HepG2 (cell line): Measurements from ENCODE around the gene LRRC8E. TPM values are rescaled to one million over a fixed set of nuclear protein-coding genes. Genes with fewer than 3 reads are reported as not detected.

Source experiments
- ARID2 ChIP-seq: sonication (generic); formaldehyde crosslinking; IDR thresholded peaks from 2 replicates; pipeline ENCODE4 v1.8.1; 2022; ENCODE audit warnings: mild to moderate bottlenecking, missing genetic modification reagents, borderline replicate concordance
- CHD2 ChIP-seq: IDR thresholded peaks from 2 replicates; pipeline ENCODE4 v1.6.1; 2011; ENCODE audit warnings: low read depth, low read length, improper control_type of control experiment
- DMAP1 ChIP-seq: IDR thresholded peaks from 2 replicates; pipeline ENCODE4 v1.6.1; 2016
- ETS1 ChIP-seq: sonication (generic); formaldehyde crosslinking; IDR thresholded peaks from 2 replicates; pipeline ENCODE4 v1.4.0; 2020; ENCODE audit warnings: missing genetic modification reagents
- FOXC1 ChIP-seq: sonication (generic); formaldehyde crosslinking; IDR thresholded peaks from 2 replicates; pipeline ENCODE4 v1.8.0; 2022; ENCODE audit warnings: mild to moderate bottlenecking, missing genetic modification reagents, borderline replicate concordance
- HNF4A ChIP-seq: sonication (generic); formaldehyde crosslinking; IDR thresholded peaks from 2 replicates; pipeline ENCODE4 v1.4.0; 2020; ENCODE audit warnings: missing genetic modification reagents
- KMT2A ChIP-seq: sonication (generic); formaldehyde crosslinking; IDR thresholded peaks from 2 replicates; pipeline ENCODE4 v1.4.0; 2020; ENCODE audit warnings: missing genetic modification reagents
- SIN3B ChIP-seq: fragments of 150-350 bp; IDR thresholded peaks from 2 replicates; pipeline ENCODE4 v1.6.1; 2014; ENCODE audit warnings: low read length
- ZBTB3 ChIP-seq: sonication (generic); formaldehyde crosslinking; IDR thresholded peaks from 2 replicates; pipeline ENCODE4 v1.4.0; 2020; ENCODE audit warnings: low read depth, mild to moderate bottlenecking, moderate library complexity, missing genetic modification reagents, borderline replicate concordance
- ZBTB34 ChIP-seq: sonication (generic); formaldehyde crosslinking; IDR thresholded peaks from 2 replicates; pipeline ENCODE4 v1.8.0; 2022; ENCODE audit warnings: mild to moderate bottlenecking, missing genetic modification reagents
- ZBTB38 ChIP-seq: sonication (generic); formaldehyde crosslinking; IDR thresholded peaks from 2 replicates; pipeline ENCODE4 v1.5.1; 2020; ENCODE audit warnings: mild to moderate bottlenecking, missing genetic modification reagents
- ZNF121 ChIP-seq: sonication (generic); formaldehyde crosslinking; IDR thresholded peaks from 2 replicates; pipeline ENCODE4 v1.5.0; 2020; ENCODE audit warnings: mild to moderate bottlenecking, missing genetic modification reagents
- ZNF263 ChIP-seq: sonication (generic); formaldehyde crosslinking; IDR thresholded peaks from 2 replicates; pipeline ENCODE4 v1.4.0; 2020; ENCODE audit warnings: missing genetic modification reagents
- ZNF737 ChIP-seq: sonication (generic); formaldehyde crosslinking; IDR thresholded peaks from 2 replicates; pipeline ENCODE4 v1.5.0; 2020; ENCODE audit warnings: missing genetic modification reagents, mild to moderate bottlenecking, borderline replicate concordance
- polyA plus RNA-seq, 8 experiments: library from polyadenylated mRNA; depleted of rRNA in 3 of 8; stranded (reverse) in 7 of 8; unstranded in 1 of 8; fragments of >200 nt; fragmentation: Illumina TruSeq in 4 of 8; extraction: Trizol in 4 of 8; gene quantifications; 2 replicates each; pipeline versions ENCODE4 v1.2.1 to v1.2.3, GENCODE V29; 2011 to 2016; ENCODE audit warnings: low read depth in 4 of 8, missing spikeins in 1 of 8, mixed read lengths in 1 of 8; ENCODE audit not compliant: insufficient read depth in 1 of 8
- total RNA-seq, 5 experiments: library from RNA; depleted of rRNA; stranded (reverse); fragments of >200 nt; fragmentation: Illumina TruSeq; extraction: Trizol; gene quantifications; 2 replicates each; pipeline ENCODE4 v1.2.3, GENCODE V29; 2016; ENCODE audit warnings: low read depth in 1 of 5
- TF ChIP-seq, protein P1 (sequence below): sonication (generic); formaldehyde crosslinking; IDR thresholded peaks from 2 replicates; pipeline ENCODE4 v1.4.0; 2020; ENCODE audit warnings: missing genetic modification reagents
- TF ChIP-seq, protein P2 (sequence below): sonication (generic); formaldehyde crosslinking; IDR thresholded peaks from 2 replicates; pipeline ENCODE4 v1.5.0; 2020; ENCODE audit warnings: mild to moderate bottlenecking, missing genetic modification reagents, moderate library complexity
- TF ChIP-seq, protein P3 (sequence below): sonication (generic); formaldehyde crosslinking; IDR thresholded peaks from 2 replicates; pipeline ENCODE4 v1.8.0; 2022; ENCODE audit warnings: missing genetic modification reagents, mild to moderate bottlenecking, borderline replicate concordance
- TF ChIP-seq, protein P4 (sequence below): sonication (generic); formaldehyde crosslinking; IDR thresholded peaks from 2 replicates; pipeline ENCODE4 v1.4.0; 2020; ENCODE audit warnings: missing genetic modification reagents, borderline replicate concordance

Gene LRRC8E
- total and polyA plus RNA-seq, 2 of the 13 experiments (the other 11 are each of a cell fraction or from before 2014, with no cell fraction given): 8.0 to 10.3 TPM

- TF ChIP-seq, protein P1, sequence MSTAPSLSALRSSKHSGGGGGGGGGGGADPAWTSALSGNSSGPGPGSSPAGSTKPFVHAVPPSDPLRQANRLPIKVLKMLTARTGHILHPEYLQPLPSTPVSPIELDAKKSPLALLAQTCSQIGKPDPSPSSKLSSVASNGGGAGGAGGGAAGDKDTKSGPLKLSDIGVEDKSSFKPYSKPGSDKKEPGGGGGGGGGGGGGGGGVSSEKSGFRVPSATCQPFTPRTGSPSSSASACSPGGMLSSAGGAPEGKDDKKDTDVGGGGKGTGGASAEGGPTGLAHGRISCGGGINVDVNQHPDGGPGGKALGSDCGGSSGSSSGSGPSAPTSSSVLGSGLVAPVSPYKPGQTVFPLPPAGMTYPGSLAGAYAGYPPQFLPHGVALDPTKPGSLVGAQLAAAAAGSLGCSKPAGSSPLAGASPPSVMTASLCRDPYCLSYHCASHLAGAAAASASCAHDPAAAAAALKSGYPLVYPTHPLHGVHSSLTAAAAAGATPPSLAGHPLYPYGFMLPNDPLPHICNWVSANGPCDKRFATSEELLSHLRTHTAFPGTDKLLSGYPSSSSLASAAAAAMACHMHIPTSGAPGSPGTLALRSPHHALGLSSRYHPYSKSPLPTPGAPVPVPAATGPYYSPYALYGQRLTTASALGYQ: peak; percentile 74
- TF ChIP-seq FOXC1 (peak; percentile 96), KMT2A (CRISPR knock-in tag) (peak; percentile 71; the same call in 1 of the 2 replicates), HNF4A (CRISPR knock-in tag) (peak; percentile 83), SIN3B (no peak), ETS1 (CRISPR knock-in tag) (peak; percentile 88; the same call in 1 of the 2 replicates), ZBTB38 (CRISPR knock-in tag) (peak; percentile 95), ZNF737 (CRISPR knock-in tag) (no peak), ZNF263 (CRISPR knock-in tag) (peak; percentile 55; the same call in 1 of the 2 replicates), ZBTB3 (CRISPR knock-in tag) (peak; percentile 45; the same call in 1 of the 2 replicates), CHD2 (peak; percentile 59), DMAP1 (peak; percentile 77), ZBTB34 (CRISPR knock-in tag) (peak; percentile 79; the same call in 1 of the 2 replicates), ARID2 (CRISPR knock-in tag) (peak; percentile 93), ZNF121 (CRISPR knock-in tag) (peak; percentile 83)
- TF ChIP-seq, protein P2, sequence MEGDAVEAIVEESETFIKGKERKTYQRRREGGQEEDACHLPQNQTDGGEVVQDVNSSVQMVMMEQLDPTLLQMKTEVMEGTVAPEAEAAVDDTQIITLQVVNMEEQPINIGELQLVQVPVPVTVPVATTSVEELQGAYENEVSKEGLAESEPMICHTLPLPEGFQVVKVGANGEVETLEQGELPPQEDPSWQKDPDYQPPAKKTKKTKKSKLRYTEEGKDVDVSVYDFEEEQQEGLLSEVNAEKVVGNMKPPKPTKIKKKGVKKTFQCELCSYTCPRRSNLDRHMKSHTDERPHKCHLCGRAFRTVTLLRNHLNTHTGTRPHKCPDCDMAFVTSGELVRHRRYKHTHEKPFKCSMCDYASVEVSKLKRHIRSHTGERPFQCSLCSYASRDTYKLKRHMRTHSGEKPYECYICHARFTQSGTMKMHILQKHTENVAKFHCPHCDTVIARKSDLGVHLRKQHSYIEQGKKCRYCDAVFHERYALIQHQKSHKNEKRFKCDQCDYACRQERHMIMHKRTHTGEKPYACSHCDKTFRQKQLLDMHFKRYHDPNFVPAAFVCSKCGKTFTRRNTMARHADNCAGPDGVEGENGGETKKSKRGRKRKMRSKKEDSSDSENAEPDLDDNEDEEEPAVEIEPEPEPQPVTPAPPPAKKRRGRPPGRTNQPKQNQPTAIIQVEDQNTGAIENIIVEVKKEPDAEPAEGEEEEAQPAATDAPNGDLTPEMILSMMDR: peak; percentile 93
- TF ChIP-seq, protein P3, sequence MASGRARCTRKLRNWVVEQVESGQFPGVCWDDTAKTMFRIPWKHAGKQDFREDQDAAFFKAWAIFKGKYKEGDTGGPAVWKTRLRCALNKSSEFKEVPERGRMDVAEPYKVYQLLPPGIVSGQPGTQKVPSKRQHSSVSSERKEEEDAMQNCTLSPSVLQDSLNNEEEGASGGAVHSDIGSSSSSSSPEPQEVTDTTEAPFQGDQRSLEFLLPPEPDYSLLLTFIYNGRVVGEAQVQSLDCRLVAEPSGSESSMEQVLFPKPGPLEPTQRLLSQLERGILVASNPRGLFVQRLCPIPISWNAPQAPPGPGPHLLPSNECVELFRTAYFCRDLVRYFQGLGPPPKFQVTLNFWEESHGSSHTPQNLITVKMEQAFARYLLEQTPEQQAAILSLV (CRISPR knock-in tag): peak; percentile 98
- TF ChIP-seq, protein P4, sequence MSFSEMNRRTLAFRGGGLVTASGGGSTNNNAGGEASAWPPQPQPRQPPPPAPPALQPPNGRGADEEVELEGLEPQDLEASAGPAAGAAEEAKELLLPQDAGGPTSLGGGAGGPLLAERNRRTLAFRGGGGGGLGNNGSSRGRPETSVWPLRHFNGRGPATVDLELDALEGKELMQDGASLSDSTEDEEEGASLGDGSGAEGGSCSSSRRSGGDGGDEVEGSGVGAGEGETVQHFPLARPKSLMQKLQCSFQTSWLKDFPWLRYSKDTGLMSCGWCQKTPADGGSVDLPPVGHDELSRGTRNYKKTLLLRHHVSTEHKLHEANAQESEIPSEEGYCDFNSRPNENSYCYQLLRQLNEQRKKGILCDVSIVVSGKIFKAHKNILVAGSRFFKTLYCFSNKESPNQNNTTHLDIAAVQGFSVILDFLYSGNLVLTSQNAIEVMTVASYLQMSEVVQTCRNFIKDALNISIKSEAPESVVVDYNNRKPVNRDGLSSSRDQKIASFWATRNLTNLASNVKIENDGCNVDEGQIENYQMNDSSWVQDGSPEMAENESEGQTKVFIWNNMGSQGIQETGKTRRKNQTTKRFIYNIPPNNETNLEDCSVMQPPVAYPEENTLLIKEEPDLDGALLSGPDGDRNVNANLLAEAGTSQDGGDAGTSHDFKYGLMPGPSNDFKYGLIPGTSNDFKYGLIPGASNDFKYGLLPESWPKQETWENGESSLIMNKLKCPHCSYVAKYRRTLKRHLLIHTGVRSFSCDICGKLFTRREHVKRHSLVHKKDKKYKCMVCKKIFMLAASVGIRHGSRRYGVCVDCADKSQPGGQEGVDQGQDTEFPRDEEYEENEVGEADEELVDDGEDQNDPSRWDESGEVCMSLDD (CRISPR knock-in tag): peak; percentile 77
Measured at GRCh38 chr19:7852851-7853769, 35.2 kb upstream of the LRRC8E start (continued).
